HG03520 (cell line): ENCODE data around the gene COL1A1.

Source experiments
- ATAC-seq: cut with Tn5 transposase; IDR thresholded peaks from one replicate; pipeline ENCODE4 v1.9.1; 2021; ENCODE audit warnings: mild to moderate bottlenecking, moderate library complexity; ENCODE audit not compliant: unreplicated experiment

Gene COL1A1

DNA sequence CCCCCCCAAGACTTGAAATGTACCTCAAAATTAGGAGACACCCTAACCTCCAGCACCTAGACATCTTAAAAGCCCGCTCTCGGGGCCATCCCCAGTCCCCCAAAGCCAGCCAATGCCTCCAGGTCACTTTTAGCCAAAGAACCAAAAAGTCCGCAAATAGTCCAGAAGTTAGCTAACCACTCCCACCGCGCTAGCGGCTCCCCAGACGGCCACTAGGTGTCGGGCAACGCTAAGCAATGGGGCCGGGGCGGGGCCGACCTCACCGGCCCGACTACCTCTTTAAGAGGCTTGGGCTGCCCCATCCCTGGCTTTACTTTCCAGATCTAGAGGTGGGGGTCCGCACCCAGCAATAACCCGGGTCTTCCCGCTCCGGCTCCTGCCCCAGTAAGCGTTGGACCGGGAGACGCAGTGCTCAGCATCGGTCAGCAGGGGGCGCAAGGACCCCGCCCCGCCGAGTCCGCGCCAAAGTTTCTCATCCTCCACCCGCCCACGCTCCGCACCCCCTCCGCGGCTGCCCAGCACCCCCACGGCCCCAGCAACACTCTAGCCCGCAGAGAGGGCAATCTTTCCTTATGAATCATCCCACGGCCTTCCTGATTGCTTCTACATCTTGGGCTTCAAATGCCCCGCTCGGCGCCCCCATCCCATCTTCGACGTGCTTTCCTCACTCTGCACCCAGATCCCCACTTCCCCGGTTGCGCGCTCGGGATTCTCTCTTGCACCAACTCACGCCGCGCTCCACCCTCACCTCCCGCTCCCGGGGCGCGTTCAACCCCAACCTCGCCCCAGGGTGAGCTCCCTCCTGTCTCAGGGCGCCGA lies 765 bp downstream of the COL1A1 start:
- no peak for ATAC-seq

DNA sequence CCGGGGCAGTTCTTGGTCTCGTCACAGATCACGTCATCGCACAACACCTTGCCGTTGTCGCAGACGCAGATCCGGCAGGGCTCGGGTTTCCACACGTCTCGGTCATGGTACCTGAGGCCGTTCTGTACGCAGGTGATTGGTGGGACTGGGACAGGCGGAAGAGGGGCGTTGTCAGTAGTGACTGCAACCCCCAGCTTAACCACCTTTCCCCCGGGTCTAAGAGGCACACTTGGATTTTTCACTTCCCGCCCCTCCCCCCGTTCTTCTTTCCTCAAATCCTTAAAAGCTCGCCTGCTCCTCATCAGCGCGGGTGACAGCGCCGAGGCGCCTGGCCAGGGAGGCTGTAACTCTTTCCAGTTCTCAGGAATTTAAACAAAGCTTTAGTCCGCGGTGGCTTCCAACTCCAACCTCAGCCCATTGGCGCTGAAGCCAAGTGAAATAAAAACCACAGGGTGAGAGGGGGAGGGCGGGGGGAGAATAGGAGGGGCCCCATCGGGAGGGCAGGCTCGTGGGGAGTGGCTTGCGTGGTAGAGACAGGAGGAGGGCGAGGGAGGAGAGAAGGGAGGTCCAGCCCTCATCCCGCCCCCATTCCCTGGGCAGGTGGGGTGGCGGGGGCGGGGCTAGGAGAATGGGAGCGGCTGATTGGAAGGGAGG lies 1.5 kb downstream of the COL1A1 start:
- ATAC-seq, result no peak

DNA sequence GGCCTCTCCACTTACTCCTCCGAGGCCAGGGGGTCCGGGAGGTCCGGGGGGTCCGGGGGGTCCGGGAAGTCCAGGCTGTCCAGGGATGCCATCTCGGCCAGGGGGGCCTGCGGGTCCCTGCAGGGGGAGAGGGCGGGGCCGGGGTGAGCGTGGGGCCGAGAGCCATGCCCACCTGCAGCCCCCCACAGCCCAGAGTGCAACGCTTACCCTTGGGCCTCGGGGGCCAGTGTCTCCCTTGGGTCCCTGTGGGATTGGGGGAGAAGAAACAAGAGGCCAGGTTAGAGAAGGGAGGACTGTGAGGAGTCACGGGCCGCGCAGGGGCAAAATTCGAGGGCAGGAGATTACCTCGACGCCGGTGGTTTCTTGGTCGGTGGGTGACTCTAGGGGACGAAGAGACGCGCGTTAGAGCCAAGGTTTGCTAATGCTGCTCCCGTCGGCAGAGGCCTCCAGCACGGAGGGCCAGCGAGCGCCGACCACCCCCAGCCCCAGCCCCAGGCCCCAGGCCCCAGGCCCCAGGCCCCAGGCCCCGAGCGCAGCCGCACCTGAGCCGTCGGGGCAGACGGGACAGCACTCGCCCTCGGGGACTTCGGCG lies 2.1 kb downstream of the COL1A1 start:
- ATAC-seq, result no peak

DNA sequence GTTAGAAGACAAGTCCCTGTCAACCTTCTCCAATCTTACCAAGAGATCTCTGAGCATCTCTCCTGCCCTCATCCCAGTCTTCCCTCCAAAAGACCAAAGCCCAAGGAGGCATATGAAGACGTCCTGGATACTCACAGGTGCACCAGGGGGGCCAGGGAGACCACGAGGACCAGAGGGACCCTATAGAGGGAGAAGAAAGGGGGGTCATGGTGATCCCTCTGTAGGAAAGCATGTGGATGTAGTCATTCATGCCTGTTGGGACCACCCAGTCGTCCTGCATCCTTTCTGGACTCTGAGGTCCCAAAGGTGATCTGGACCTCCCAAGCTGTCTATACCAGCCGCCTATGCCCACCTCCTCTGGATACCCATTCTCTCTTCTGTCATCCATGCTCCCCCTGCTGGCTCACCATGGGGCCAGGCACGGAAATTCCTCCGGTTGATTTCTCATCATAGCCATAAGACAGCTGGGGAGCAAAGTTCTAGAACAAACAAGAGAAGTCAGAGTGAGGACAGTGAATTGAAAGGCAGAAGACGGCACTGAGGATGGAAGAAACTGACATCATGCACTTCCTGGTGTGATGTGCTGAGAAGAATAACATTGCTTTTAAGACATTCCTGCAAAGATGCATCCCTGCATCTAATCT lies 3.3 kb downstream of the COL1A1 start:
- no peak for ATAC-seq

DNA sequence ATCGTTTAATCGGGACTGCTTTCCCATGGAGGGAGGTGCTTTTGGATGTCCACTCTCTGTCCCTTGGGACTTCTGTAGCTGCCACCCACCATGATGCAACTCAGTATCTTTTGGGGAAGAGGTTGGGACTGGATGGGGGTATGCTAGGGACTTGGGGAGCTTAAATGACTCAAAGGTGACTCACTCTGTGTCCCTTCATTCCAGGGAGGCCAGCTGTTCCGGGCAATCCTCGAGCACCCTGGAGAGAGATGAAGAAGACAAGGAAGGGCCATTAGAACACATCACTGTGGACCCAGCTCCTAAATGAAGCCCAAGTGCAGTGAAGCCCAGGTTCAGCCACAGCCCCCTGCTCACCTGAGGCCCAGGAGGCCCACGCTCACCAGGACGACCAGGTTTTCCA lies 4.6 kb downstream of the COL1A1 start:
- ATAC-seq, result no peak

DNA sequence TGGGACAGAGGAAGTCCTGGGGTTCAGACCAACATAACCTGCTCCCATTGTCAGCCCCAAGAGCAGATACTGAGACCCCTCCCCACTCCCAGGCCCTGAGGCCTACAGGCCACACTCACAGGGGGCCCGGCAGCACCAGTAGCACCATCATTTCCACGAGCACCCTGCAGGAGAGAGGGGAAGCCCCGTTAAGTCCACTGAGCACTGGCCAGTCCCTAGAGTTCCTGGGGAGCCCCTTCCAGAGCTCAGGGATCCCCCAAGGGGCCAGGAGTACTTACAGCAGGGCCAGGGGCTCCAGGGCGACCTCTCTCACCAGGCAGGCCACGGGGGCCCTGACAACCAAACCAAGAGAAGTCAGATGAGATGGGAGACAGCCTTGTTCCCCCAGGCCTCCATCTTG lies 5.4 kb downstream of the COL1A1 start:
- ATAC-seq, result no peak

DNA sequence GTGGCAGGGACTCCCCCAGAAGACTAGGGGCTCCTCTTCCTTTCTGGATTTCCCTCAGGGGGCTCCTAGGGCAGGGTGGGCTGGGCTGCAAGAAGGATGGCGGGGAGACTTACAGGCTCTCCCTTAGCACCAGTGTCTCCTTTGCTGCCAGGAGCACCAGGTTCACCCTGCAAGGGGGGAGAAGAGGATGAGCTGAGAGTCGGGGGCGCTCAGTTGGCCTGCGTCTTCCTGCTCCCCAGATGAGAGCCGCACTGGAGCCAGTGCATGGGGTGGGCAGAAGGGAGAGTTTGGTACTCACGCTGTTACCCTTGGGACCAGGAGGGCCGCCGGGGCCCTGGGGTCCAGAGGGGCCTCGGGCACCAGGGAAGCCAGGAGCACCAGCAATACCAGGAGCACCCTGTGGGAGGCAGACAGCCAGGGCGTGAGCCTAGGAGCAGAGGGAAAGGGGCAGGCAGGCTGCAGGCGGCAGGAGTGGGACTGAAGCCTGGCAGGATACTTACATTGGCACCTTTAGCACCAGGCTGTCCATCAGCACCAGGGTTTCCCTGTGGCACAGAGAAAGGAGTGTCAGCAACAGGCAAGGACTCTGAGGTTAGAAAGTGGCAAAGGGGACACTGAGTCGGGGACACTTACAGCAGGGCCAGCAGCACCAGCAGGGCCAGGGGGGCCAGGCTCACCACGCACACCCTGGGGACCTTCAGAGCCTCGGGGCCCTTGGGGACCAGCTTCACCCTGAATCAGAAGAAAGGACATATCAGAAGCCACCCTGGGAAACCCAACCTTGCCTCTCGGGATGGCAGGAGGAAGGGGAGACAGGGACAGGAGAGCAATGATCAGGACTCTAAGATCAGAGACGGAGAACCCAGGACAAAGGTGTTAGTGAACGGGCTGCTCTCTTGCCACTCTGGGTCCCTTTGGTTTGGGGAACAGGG lies 6.2 kb downstream of the COL1A1 start:
- no peak for ATAC-seq

DNA sequence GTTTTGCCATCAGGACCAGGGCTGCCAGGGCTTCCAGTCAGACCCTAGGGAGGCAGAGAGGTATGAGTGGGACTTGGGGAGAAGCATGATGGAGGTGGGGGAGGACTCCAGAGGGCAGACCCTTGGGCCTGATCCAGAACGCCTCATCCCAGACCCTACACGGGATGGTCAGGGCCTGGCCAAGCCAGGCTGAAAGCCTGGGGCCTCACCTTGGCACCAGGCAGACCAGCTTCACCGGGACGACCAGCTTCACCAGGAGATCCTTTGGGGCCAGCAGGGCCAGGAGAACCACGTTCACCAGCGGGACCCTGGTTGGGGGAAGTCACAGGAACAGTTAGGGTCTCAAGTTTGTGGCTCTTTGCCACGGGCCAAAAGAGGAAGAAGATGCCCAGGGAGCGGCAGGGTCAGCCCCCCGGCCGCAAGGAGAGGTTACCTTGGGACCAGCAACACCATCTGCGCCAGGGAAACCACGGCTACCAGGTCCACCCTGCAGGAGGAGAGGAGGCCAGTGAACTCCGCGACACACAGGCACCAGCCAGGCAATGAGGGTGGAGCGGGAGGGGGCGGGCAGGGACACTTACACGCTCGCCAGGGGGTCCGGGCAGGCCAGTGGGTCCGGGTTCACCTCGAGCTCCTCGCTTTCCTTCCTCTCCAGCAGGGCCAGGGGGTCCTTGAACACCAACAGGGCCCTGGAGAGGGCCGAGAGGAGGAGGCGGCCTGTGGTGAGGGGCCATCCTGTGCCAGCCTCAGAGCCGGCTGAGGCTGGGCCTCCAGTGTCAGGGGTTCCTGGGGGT lies 7.1 kb downstream of the COL1A1 start:
- no peak for ATAC-seq

DNA sequence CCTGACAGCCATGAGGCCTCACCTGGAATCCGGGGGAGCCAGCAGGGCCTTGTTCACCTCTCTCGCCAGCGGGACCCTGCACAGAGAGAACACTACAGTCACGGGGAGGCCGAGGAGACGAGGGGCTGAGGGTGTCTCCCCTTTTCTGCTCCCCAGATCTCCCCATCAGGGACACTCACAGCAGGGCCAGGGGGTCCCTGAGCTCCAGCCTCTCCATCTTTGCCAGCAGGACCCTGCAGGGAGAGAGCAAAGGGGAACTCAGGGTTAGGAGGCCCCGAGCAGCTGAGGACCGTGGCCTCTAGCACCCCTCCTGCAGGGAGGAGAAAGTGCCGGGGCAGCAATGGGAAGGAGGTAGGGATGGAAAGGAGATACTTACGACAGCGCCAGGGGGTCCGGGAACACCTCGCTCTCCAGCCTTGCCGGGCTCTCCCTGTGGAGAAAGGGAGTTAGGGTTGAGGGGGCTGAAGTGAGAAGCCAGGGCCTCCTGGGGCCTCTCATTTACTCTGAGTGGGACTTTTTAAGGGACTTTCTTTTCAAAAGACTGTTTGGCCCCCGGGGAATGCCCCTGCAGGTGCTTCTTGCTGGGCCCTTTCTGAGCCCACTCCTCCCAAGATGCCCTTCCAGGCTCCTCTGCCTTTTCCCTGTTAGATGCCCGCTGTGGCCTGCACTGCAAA lies 8.7 kb downstream of the COL1A1 start:
- no peak for ATAC-seq

DNA sequence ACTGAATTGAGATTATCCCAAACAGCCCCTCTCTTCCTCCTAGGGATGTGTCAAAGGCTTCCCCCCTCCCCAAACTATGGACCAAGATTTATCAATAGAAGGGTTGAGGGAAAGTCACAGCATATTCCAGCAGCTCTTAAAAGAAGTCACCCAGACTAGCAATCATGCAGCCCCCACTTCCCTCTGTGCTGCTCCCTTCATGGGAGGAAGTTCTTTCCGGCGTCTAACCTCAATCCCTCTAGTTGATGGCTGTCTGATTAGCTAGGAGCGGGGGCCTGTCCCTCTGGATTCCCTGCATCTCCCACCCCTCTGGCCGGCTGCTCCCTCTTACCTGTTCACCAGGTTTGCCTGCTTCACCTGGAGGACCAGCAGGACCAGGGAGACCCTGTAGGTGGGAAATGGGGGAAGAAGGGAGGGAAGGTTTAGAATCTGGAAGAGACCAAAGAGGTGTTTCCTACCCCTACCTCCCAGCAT lies 9.2 kb downstream of the COL1A1 start:
- ATAC-seq, result no peak

DNA sequence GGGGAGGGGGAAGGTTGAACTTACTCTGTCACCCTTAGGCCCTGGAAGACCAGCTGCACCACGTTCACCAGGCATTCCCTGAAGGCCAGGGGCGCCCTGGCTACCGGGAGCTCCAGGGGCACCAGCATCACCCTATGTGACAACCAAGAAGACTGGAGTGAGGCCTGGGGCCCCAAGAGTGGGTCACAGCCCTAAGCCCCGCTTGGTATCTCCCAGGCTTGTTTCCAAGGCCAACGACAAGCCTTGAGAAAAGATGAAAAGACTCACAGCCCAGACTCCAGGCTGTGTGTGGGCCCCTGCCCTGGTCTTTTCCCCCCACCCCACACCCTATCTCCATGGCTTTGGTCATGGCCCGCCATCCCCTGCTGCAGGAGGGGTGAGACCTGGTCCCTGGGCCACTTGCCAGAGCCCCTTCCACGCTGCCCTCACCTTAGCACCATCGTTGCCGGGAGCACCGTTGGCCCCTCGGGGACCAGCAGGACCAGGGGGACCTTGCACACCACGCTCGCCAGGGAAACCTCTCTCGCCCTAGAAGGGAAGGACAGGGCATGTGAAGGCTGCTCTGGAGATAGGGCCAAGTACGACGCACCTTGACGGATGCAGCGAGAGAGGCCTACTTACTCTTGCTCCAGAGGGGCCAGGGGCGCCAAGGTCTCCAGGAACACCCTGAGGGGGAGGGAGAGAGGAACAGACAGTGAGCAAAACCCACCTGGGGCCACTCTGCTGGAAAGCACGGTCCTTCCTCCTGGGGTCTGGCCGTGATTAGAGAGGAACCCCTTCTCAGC lies 9.9 kb downstream of the COL1A1 start:
- ATAC-seq, result no peak

DNA sequence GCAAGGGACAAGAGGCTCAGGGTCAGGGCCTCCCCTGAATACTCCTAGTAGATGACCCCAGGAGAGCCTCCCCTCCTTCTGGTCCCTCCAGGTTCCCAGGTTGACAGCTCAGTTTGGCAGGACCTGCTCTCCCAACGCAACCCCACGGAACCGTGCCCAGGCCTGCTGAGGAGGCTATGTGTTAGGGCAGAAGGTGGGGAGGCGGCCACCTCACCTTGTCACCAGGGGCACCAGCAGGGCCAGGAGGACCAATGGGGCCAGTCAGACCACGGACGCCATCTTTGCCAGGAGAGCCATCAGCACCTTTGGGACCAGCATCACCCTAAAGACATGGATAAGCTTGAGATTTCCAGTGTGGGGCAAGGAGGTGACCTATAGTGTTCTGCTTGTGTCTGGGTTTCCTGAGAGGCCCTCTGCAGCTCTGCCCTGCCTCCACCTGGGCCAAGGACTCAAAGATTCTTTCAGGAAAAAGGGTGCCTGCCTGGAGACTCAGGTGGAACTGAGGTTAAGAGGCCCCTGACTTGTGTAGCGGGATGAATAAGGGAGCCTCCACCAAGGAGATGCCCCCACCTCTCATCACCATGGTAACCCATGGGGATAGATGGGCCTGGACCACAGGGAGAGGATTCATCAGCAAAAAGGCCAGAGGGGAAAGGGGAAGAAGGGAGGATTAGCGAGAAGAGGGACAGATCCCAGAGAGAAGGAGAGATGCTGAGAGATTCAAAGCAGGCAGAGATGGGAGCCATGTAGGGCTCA lies 10.7 kb downstream of the COL1A1 start:
- no peak for ATAC-seq

DNA sequence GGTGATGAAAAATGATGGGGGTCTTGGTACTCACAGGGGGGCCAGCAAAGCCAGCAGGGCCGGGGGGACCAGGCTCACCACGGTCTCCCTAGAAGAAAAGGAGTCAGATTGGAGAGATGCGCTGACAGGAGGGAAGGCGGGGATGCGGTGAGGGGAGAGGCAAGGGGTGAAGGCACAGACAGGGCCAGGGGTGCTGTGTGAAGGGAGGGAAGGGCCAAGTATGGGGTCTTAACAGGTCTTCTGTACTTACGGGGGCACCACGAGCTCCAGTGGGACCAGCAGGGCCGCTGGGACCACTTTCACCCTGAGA lies 11.2 kb downstream of the COL1A1 start:
- ATAC-seq, result no peak

DNA sequence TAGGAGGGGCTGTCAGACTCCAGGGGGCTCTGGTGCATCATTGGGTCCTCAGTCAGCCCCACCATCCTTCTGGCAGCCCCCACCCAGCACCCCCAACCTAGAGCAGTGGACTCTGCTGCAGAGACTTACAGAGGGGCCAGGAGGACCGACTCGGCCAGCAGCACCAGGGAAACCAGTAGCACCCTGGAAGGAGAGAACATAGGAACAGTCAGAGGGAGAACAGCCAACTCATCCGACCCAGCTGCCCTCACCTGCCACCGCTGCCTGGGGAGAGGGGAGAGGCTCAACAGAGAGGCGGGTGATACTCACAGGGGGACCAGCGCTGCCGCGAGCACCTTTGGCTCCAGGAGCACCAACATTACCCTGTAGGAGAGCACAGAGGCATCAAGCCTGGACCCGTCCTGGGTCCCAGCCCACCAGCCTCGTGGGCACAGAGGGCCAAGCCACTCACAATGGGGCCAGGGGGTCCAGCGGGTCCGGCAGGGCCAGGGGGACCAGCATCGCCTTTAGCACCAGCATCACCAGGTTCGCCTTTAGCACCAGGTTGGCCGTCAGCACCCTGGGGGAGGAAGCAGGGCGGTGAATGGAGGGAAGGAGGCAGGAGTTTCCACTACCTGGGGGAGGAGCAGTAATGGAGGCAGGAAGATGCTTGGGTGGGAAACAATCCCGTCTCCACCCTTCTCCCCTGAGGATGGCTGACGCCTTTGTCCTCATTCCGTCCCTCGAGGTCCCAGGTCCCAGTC lies 11.7 kb downstream of the COL1A1 start:
- no peak for ATAC-seq

DNA sequence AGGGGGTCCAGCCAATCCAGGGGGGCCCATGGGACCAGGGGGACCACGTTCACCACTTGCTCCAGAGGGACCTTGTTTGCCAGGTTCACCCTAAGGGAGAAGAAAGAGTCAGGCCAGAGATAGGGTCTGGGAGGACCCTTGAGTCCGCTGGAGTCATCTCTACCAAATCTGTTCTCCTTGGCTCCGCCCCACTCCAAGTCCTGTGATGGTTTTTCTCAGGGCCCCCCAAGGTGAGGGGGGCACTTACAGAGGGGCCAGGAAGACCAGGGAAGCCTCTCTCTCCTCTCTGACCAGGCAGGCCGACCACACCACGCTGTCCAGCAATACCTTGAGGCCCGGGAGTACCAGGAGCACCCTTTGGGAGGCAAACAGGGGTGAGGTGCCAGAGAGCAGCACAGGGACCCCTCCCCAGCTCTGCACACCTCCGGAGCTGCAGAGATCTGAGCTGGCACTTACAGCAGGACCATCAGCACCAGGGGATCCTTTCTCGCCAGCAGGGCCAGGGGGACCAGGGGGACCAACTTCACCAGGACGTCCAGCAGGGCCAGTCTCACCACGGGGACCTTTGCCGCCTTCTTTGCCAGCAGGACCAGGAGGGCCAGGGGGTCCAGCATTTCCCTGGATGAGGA lies 12.4 kb downstream of the COL1A1 start:
- no peak for ATAC-seq

DNA sequence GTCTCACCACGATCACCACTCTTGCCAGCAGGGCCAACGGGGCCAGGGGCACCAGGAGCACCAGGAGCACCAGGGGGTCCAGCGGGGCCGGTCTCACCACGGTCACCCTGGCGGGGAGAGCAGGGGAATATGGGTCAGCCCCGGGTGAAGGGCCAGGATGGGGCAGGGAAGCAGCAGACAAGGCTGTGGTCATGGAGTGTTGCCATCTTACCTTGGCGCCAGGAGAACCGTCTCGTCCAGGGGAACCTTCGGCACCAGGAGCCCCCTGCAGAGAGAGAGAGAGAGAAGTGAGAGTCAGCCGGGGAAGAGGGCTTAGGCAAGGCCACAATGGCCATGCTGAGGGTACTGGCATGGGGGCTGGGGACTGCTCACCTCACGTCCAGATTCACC lies 12.9 kb downstream of the COL1A1 start:
- no peak for ATAC-seq
